Activated CD8-positive, alpha-beta T cell treated with anti-CD3 and anti-CD28 coated beads for 36 hours (primary cell): Measurements from ENCODE around the gene NOTCH3. TPM values are rescaled to one million over a fixed set of nuclear protein-coding genes. Genes with fewer than 3 reads are reported as not detected.

Experiments used
- ATAC-seq: fragments of 200-7000 bp; cut with Tn5 transposase; one replicate; pipeline ENCODE4 v1.10.0; 2021; ENCODE audit warnings: mild to moderate bottlenecking, moderate library complexity
- CTCF ChIA-PET: fragments of 350-600 bp; sonication (Branson Sonifier 250); formaldehyde crosslinking; loops from one replicate; lab custom pipeline; 2021; ENCODE audit warnings: antibody characterized with exemption; lab: Charles Lee
- POLR2A ChIA-PET: fragments of 350-600 bp; sonication (Branson Sonifier 250); formaldehyde crosslinking; loops from one replicate; lab custom pipeline; 2021; ENCODE audit warnings: antibody characterized with exemption; lab: Charles Lee
- DNase-seq: peaks from one replicate; pipeline ENCODE4 v3.0.0-alpha.2; 2020
- H3K27ac Mint-ChIP-seq: one replicate; pipeline ENCODE4 v1.8.0; 2021; ENCODE audit warnings: mild to moderate bottlenecking, mixed read lengths
- H3K27me3 Mint-ChIP-seq: one replicate; pipeline ENCODE4 v1.8.0; 2021; ENCODE audit warnings: mixed read lengths
- H3K36me3 Mint-ChIP-seq: one replicate; pipeline ENCODE4 v1.8.0; 2021; ENCODE audit warnings: low read depth, mixed read lengths
- H3K4me1 Mint-ChIP-seq: one replicate; pipeline ENCODE4 v1.8.0; 2021; ENCODE audit warnings: low read depth, mixed read lengths
- H3K4me3 Mint-ChIP-seq: one replicate; pipeline ENCODE4 v1.8.0; 2021; ENCODE audit warnings: mild to moderate bottlenecking, moderate library complexity, mixed read lengths
- H3K9me3 Mint-ChIP-seq: one replicate; pipeline ENCODE4 v1.8.0; 2021; ENCODE audit warnings: mixed read lengths
- CTCF ChIP-seq: fragments of 200-600 bp; IDR thresholded peaks from one replicate; pipeline ENCODE4 v1.8.0; 2022; ENCODE audit warnings: antibody characterized with exemption, mild to moderate bottlenecking
- intact Hi-C: fragments of 100-400 bp; cut with micrococcal nuclease; formaldehyde crosslinking; loops from one replicate; pipeline ENCODE4 v1.10.0; 2022
- total RNA-seq, 2 experiments: library from RNA; stranded (reverse); gene quantifications; one replicate each; pipeline ENCODE4 v1.2.3, GENCODE V29; 2021

NOTCH3 gene
- total RNA-seq, 2 experiments from 2014 or later, result 0.16 TPM; not detected in 1

- ATAC-seq (no peak), DNase-seq (no peak)
- CTCF ChIA-PET, result interaction anchor here (1.0 to 1.9 kb wide), 2 partner anchors 10 to 16 kb away, joined by 3 to 8 read pairs; no protein-coding TSS in a partner anchor
- no peak overlapping the region for H3K4me3 Mint-ChIP-seq
- H3K9me3 Mint-ChIP-seq, result no peaks in the 10 kb centered on the region
- POLR2A ChIA-PET, result no interaction called here
- intact Hi-C loops, result no loop called here
- no peaks in the 10 kb centered on the region for H3K27me3 Mint-ChIP-seq
- H3K4me1 Mint-ChIP-seq, result peaks cover 8% of the 10 kb centered on the region
- H3K36me3 Mint-ChIP-seq, result peaks cover 42% of the 10 kb centered on the region
- no peak for TF ChIP-seq CTCF
- no peak overlapping the region for H3K27ac Mint-ChIP-seq
These were observed 80.4 kb downstream of the NOTCH3 start for GRCh38 chr19:15120135-15121026.

DNA sequence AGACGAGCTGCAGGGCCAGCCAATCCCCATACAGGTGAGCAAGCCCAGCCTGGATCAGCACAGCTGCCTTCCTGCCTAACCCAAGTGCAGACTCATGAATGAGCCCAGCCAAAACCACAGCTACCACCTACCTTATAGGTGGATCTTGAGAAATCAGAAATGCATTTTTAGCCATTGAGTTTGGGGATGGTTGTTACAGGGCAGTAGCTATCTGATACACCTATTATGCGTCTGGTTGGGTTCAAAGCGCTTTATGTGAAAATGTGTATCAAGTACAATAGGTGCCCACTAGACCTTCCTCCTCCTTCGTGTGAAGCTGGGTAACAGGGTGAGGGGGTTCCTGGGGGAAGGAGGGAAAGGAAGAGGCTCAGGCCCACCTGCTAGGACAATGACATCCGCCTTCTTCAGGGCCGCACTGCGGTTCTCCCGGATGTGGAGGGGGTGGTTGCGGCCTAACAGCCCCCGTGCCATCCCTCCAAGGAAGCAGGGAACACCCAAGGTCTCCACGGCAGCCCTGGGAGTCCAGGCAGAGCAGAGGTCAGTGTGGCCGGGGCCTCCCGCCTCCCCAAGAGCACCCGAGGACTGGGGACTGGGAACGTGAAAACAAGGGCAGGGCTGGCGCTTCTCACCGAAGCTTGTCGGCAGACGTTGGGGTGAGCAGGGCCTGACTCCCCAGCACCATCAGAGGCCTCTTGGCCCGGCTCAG lies 81.9 kb downstream of the NOTCH3 start:
- DNase-seq (no peak), ATAC-seq (no peak)
- Mint-ChIP-seq H3K27ac (no peak overlapping the region), H3K36me3 (peaks cover 49% of the 10 kb centered on the region), H3K27me3 (no peaks in the 10 kb centered on the region), H3K4me3 (no peak overlapping the region), H3K9me3 (no peaks in the 10 kb centered on the region), H3K4me1 (peaks cover 3% of the 10 kb centered on the region)
- POLR2A ChIA-PET, result interaction anchor here (1.9 kb wide), 1 partner anchor 10 kb away, joined by 6 read pairs; no protein-coding TSS in a partner anchor
- intact Hi-C loops, result no loop called here
- TF ChIP-seq CTCF, result no peak
- CTCF ChIA-PET, result no interaction called here

DNA sequence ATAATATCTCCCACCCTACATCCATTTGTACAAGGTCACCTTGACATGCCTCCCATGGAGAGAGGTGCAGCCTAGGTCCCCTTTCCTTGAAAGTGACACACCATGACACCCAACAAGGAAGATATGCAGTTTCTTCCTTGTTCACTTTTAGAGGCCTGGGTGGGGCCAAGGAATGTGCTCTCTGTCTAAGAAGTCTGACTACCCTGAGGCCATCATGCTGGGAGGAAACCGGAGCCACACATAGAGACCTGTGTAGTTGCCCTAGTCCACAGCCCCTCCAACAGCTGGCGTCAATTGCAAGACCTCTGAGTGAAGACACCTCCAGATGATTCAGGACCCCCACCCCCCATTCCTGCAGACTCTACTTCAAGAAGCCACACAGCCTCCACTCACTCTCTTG lies 82.5 kb downstream of the NOTCH3 start:
- Mint-ChIP-seq H3K9me3 (no peaks in the 10 kb centered on the region), H3K27me3 (no peaks in the 10 kb centered on the region), H3K27ac (no peak overlapping the region), H3K4me3 (no peak overlapping the region), H3K36me3 (peaks cover 50% of the 10 kb centered on the region), H3K4me1 (peaks cover 2% of the 10 kb centered on the region)
- ChIA-PET CTCF (no interaction called here), POLR2A (interaction anchor here (1.9 kb wide), 1 partner anchor 9 kb away, joined by 6 read pairs; no protein-coding TSS in a partner anchor)
- DNase-seq, result no peak
- ATAC-seq, result no peak
- intact Hi-C loops, result no loop called here
- no peak for TF ChIP-seq CTCF

GRCh38 chr19:15116856-15117255 lies 83.9 kb downstream of the NOTCH3 start:
- peaks cover 43% of the 10 kb centered on the region for H3K36me3 Mint-ChIP-seq
- H3K9me3 Mint-ChIP-seq, result no peaks in the 10 kb centered on the region
- DNase-seq (no peak), ATAC-seq (no peak)
- intact Hi-C loops, result no loop called here
- H3K27me3 Mint-ChIP-seq, result no peaks in the 10 kb centered on the region
- no peaks in the 10 kb centered on the region for H3K4me1 Mint-ChIP-seq
- no peak overlapping the region for H3K27ac Mint-ChIP-seq
- TF ChIP-seq CTCF, result no peak
- no peak overlapping the region for H3K4me3 Mint-ChIP-seq
- POLR2A ChIA-PET, result interaction anchor here (1.1 to 6.8 kb wide), 2 partner anchors 8 to 10 kb away, joined by 3 to 48 read pairs; partner anchors contain the start of gene SYDE1
- CTCF ChIA-PET, result interaction anchor here (1.0 kb wide), 1 partner anchor 22 kb away, joined by 3 read pairs; no protein-coding TSS in a partner anchor
